ENCODE results near the gene GOLPH3L.

GRCh38 chr1:150706091-150706490, 9.1 kb upstream of the GOLPH3L start:
- TF ChIP-seq CTCF (IDR thresholded peaks at IDR 0.05) = no peak
- no peak for TF ChIP-seq EZH2phosphoT487 (IDR thresholded peaks at IDR 0.05)

All from neural progenitor cell (in vitro differentiated cells).